Trophoblast cell (in vitro differentiated cells and primary cell): Measurements from ENCODE around the gene PHF5A.

ENCODE experiments used
- DNase-seq, 2 donors: peaks; one replicate each; pipeline ENCODE4 v3.0.0-alpha.2; 2016
- H2AFZ ChIP-seq: 2 replicates; pipeline ENCODE4 v1.6.1; 2013; ENCODE audit warnings: low read length, moderate library complexity, mild to moderate bottlenecking; ENCODE audit not compliant: insufficient read depth, poor library complexity
- H2AK5ac ChIP-seq: 2 replicates; pipeline ENCODE4 v1.6.1; 2013; ENCODE audit warnings: mild to moderate bottlenecking, low read length
- H2BK120ac ChIP-seq: 2 replicates; pipeline ENCODE4 v1.6.1; 2013; ENCODE audit warnings: low read length, mild to moderate bottlenecking, moderate library complexity; ENCODE audit not compliant: insufficient read depth, poor library complexity
- H2BK12ac ChIP-seq: 2 replicates; pipeline ENCODE4 v1.6.1; 2013; ENCODE audit warnings: mild to moderate bottlenecking, low read length, moderate library complexity
- H2BK5ac ChIP-seq: 2 replicates; pipeline ENCODE4 v1.6.1; 2013; ENCODE audit warnings: low read length, low read depth, moderate library complexity, mild to moderate bottlenecking; ENCODE audit not compliant: poor library complexity
- H3K14ac ChIP-seq: 2 replicates; pipeline ENCODE4 v1.6.1; 2013; ENCODE audit warnings: mild to moderate bottlenecking, low read length
- H3K18ac ChIP-seq: 2 replicates; pipeline ENCODE4 v1.6.1; 2013; ENCODE audit warnings: mild to moderate bottlenecking, low read length
- H3K23ac ChIP-seq: 2 replicates; pipeline ENCODE4 v1.6.1; 2013; ENCODE audit warnings: low read length
- H3K27ac ChIP-seq: 2 replicates; pipeline ENCODE4 v1.5.1; 2013; ENCODE audit warnings: low read depth, mild to moderate bottlenecking, inconsistent platforms, low read length, moderate library complexity
- H3K27me3 ChIP-seq: 2 replicates; pipeline ENCODE4 v1.6.1; 2013; ENCODE audit warnings: inconsistent platforms, mild to moderate bottlenecking, low read length, moderate library complexity; ENCODE audit not compliant: insufficient read depth
- H3K36me3 ChIP-seq, 2 experiments: 1 replicate in 1 of 2; 2 replicates in 1 of 2; pipeline ENCODE4 v1.6.1; 2013; ENCODE audit warnings: low read length in 2 of 2, mild to moderate bottlenecking in 2 of 2, moderate library complexity in 1 of 2; ENCODE audit not compliant: insufficient read depth in 2 of 2, control insufficient read depth in 1 of 2
- H3K4ac ChIP-seq: 2 replicates; pipeline ENCODE4 v1.6.1; 2013; ENCODE audit warnings: low read depth, mild to moderate bottlenecking, low read length, moderate library complexity
- H3K4me1 ChIP-seq, 2 experiments: 1 replicate in 1 of 2; 2 replicates in 1 of 2; pipeline ENCODE4 v1.6.1; 2013; ENCODE audit warnings: low read length in 2 of 2, mild to moderate bottlenecking in 2 of 2, moderate library complexity in 1 of 2; ENCODE audit not compliant: insufficient read depth in 2 of 2, control insufficient read depth in 1 of 2
- H3K4me2 ChIP-seq: 2 replicates; pipeline ENCODE4 v1.6.1; 2013; ENCODE audit warnings: inconsistent platforms, mild to moderate bottlenecking, low read length, moderate library complexity
- H3K4me3 ChIP-seq: 2 replicates; pipeline ENCODE4 v1.5.1; 2013; ENCODE audit warnings: mild to moderate bottlenecking, low read depth, low read length, inconsistent platforms
- H3K79me1 ChIP-seq: one replicate; pipeline ENCODE4 v1.6.1; 2013; ENCODE audit warnings: low read length
- H3K79me2 ChIP-seq: 2 replicates; pipeline ENCODE4 v1.6.1; 2013; ENCODE audit warnings: low read length, mild to moderate bottlenecking; ENCODE audit not compliant: control insufficient read depth, insufficient read depth, poor library complexity
- H3K9ac ChIP-seq: 2 replicates; pipeline ENCODE4 v1.6.1; 2013; ENCODE audit warnings: mild to moderate bottlenecking, low read length
- H3K9me3 ChIP-seq: 2 replicates; pipeline ENCODE4 v1.6.1; 2013; ENCODE audit warnings: low read depth, mild to moderate bottlenecking, control low read depth, inconsistent platforms, low read length; ENCODE audit not compliant: insufficient read depth
- H4K12ac ChIP-seq: 2 replicates; pipeline ENCODE4 v1.6.1; 2013; ENCODE audit warnings: low read depth, mild to moderate bottlenecking, low read length, moderate library complexity
- H4K8ac ChIP-seq: 2 replicates; pipeline ENCODE4 v1.6.1; 2013; ENCODE audit warnings: low read depth, mild to moderate bottlenecking, low read length, moderate library complexity
- H4K91ac ChIP-seq: one replicate; pipeline ENCODE4 v1.6.1; 2013; ENCODE audit warnings: low read depth, mild to moderate bottlenecking, low read length, moderate library complexity
- WGBS: extraction: QIAGEN DNeasy Blood & Tissue Kit; methylation state at CpG from one replicate; pipeline ENCODE4 v1.1.7; 2013; ENCODE audit warnings: missing lambda C conversion rate; ENCODE audit not compliant: insufficient read length, insufficient coverage; ENCODE audit errors: extremely low coverage; 5-methylcytosine and 5-hydroxymethylcytosine counted together

The PHF5A gene

DNA sequence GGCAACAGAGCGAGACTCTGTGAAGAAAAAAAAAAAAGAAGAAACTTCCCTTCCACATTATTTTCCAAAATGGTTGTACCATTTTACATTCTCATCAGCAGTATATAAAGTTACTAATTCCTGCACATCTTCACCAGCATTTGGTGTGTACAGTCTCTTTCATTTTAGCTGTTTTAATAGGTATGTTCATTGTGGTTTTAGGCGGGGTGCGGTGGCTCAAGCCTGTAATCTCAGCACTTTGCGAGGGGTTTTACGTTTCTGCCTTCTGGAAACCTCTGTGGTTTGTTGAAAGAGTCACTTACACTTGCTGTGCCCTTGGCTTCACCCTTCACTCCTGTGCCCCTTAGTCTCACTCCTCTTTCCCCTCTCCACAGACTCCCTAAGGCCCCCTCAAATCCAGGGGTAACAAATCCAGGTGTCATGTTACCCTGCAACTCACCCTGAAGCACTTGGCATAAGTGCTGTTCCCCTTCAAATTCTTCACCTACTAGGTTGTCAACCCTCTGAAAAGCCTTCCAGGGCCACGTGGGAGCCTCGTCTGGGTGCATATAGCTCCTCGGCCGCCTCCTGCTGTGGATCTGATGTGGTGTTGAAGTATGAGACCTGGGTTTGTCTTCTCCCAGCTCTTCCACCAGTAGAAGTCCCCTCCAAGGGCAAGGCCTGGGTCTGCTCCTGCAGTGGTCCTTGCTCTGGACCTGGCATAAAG lies 42.7 kb downstream of the PHF5A start:
- Histone ChIP-seq H2AFZ (no peak overlapping the region), H2BK5ac (no peak overlapping the region), H2BK12ac (no peak overlapping the region), H4K8ac (no peak overlapping the region), H3K4me1 (no peaks in the 10 kb centered on the region), H3K79me2 (no peaks in the 10 kb centered on the region), H3K14ac (no peak overlapping the region), H3K4me2 (no peak overlapping the region), H4K12ac (no peak overlapping the region), H3K18ac (no peak overlapping the region), H3K4me3 (no peak overlapping the region), H3K9ac (no peak overlapping the region), H3K23ac (no peak overlapping the region), H3K9me3 (peaks cover 2% of the 10 kb centered on the region), H2BK120ac (no peak overlapping the region), H3K27ac (no peak overlapping the region), H3K27me3 (no peaks in the 10 kb centered on the region), H3K36me3 (peaks cover 2% of the 10 kb centered on the region in 2 experiments), H3K4ac (no peak overlapping the region), H2AK5ac (no peak overlapping the region), H4K91ac (no peak overlapping the region), H3K79me1 (no peaks in the 10 kb centered on the region)
- no peak for DNase-seq
- WGBS: no CpG with 5 or more reads among the region's 9 CpGs

- no peak overlapping the region for H3K4ac ChIP-seq
- H2AFZ ChIP-seq: no peak overlapping the region
- no peaks in the 10 kb centered on the region for H3K9me3 ChIP-seq
- H4K8ac ChIP-seq: no peak overlapping the region
- H3K4me3 ChIP-seq: no peak overlapping the region
- WGBS: no CpG with 5 or more reads among the region's 9 CpGs
- no peak overlapping the region for H2AK5ac ChIP-seq
- no peak overlapping the region for H2BK5ac ChIP-seq
- no peak overlapping the region for H2BK120ac ChIP-seq
- H2BK12ac ChIP-seq: no peak overlapping the region
- H3K27me3 ChIP-seq: no peaks in the 10 kb centered on the region
- H3K4me1 ChIP-seq: peaks cover 7% of the 10 kb centered on the region in 2 experiments
- no peak overlapping the region for H3K27ac ChIP-seq
- no peak overlapping the region for H3K4me2 ChIP-seq
- H3K9ac ChIP-seq: no peak overlapping the region
- no peak overlapping the region for H3K14ac ChIP-seq
- no peak overlapping the region for H3K18ac ChIP-seq
- no peak overlapping the region for H4K12ac ChIP-seq
- DNase-seq: no peak
- H3K36me3 ChIP-seq: peaks cover 0 to 2% of the 10 kb centered on the region in 2 experiments
- no peak overlapping the region for H4K91ac ChIP-seq
- peaks cover 2% of the 10 kb centered on the region for H3K79me2 ChIP-seq
- H3K79me1 ChIP-seq: peaks cover 3% of the 10 kb centered on the region
- no peak overlapping the region for H3K23ac ChIP-seq
Observed at GRCh38 chr22:41418717-41419116, 49.8 kb downstream of the PHF5A start.

DNA sequence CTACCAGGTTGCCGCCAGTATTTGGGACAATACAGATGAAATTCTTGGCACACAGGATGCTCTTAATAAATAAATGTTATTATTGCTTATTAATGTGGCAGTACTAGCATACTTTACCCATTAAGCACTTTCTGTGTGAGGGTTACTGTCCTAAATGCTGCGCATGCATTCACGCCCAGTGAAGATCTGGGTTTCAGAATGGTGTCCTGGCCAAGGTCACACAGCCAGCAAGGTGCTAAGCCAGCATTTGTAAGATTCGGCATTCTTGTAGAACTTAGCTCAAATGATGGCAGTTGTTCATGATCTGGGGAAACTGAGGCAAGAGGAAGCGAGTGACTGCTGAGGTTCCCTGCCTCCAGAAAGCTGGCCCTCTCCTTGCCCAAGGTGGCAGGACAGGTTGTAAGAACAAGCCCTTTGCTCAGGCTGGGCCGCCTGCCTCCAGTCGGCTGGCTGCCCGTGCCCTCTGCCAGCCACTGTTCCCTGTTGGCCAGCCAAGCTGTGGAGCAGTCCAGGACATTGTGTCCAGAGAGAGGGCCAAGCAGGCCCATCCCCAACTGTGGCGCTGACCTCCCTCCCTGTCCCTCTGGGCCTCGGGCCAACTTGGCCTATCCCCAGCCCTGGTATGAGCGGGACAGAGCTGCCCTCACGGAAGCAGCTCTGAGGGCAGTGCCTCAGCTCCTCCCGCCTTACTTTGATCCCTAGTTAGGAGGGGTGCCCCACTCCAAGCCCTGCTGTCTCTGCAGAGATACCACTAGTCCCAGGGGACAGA lies 50.7 kb downstream of the PHF5A start:
- peaks cover 11% of the 10 kb centered on the region for H3K79me1 ChIP-seq
- H2BK5ac ChIP-seq: no peak overlapping the region
- H3K27me3 ChIP-seq: no peaks in the 10 kb centered on the region
- no CpG with 5 or more reads among the region's 13 CpGs for WGBS
- no peak overlapping the region for H2BK120ac ChIP-seq
- no peak overlapping the region for H4K91ac ChIP-seq
- H3K4me2 ChIP-seq: no peak overlapping the region
- H3K14ac ChIP-seq: no peak overlapping the region
- no peak overlapping the region for H3K18ac ChIP-seq
- H2AK5ac ChIP-seq: no peak overlapping the region
- H2BK12ac ChIP-seq: no peak overlapping the region
- H3K79me2 ChIP-seq: peaks cover 3% of the 10 kb centered on the region
- no peak overlapping the region for H4K12ac ChIP-seq
- H3K23ac ChIP-seq: no peak overlapping the region
- H4K8ac ChIP-seq: no peak overlapping the region
- no peak overlapping the region for H2AFZ ChIP-seq
- H3K9me3 ChIP-seq: no peaks in the 10 kb centered on the region
- no peak overlapping the region for H3K9ac ChIP-seq
- H3K4me1 ChIP-seq: peaks cover 8 to 9% of the 10 kb centered on the region in 2 experiments
- no peaks in the 10 kb centered on the region for H3K36me3 ChIP-seq
- H3K4me3 ChIP-seq: no peak overlapping the region
- no peak overlapping the region for H3K4ac ChIP-seq
- no peak for DNase-seq
- no peak overlapping the region for H3K27ac ChIP-seq

DNA sequence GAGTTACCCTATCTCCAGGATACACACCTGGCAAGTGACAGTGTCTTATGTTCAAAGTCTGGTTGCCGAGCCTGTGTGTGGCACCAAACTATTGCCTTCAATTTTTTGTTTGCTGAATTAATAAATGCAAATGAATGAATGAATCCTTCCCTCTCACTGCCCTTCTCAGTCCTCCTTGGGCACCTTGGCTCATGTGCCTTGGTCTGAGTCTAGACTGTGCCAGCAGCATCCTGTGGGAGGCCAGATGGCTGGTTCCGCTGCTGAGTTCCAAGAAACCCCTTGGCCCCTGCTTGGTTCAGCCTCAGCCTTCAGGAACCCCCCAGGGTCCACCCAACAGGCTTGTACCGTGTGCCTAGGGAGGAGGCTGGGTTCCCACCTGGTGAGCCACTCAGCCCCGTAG lies 52.9 kb downstream of the PHF5A start:
- Histone ChIP-seq H3K27ac (no peak overlapping the region), H4K8ac (no peak overlapping the region), H3K27me3 (no peaks in the 10 kb centered on the region), H3K36me3 (no peaks in the 10 kb centered on the region), H2BK120ac (no peak overlapping the region), H4K12ac (no peak overlapping the region), H3K79me1 (peaks cover 13% of the 10 kb centered on the region), H3K18ac (no peak overlapping the region), H3K14ac (no peak overlapping the region), H3K4ac (no peak overlapping the region), H2AFZ (no peak overlapping the region), H3K23ac (no peak overlapping the region), H4K91ac (no peak overlapping the region), H3K4me3 (no peak overlapping the region), H3K9ac (no peak overlapping the region), H2BK5ac (no peak overlapping the region), H3K9me3 (no peaks in the 10 kb centered on the region), H3K4me1 (peaks cover 11 to 13% of the 10 kb centered on the region in 2 experiments), H2BK12ac (no peak overlapping the region), H3K4me2 (no peak overlapping the region), H3K79me2 (peaks cover 4% of the 10 kb centered on the region), H2AK5ac (no peak overlapping the region)
- no peak for DNase-seq
- no CpG with 5 or more reads among the region's 4 CpGs for WGBS
